Endothelial cell (in vitro differentiated cells): ENCODE data around the gene SLC7A4. TPM values are rescaled to one million over a fixed set of nuclear protein-coding genes. Genes with fewer than 3 reads are reported as not detected.
A peak's percentile ranks its signal among the peaks of the same experiment; 100 is the strongest.
"Not testable (repeated sequence)": the region's sequence is repeated elsewhere in the genome, so short reads cannot be mapped to it uniquely, and the experiment has no call there.

Experiments used
- DNase-seq: peaks from one replicate; pipeline ENCODE4 v3.0.0; 2021; ENCODE audit warnings: low spot score
- H3K27ac Mint-ChIP-seq: one replicate; pipeline ENCODE4 v1.8.0; 2021; ENCODE audit warnings: mixed read lengths, inconsistent platforms; ENCODE audit not compliant: unreplicated experiment
- H3K27me3 Mint-ChIP-seq: one replicate; pipeline ENCODE4 v1.8.0; 2021; ENCODE audit warnings: mild to moderate bottlenecking, moderate library complexity, mixed read lengths, inconsistent platforms; ENCODE audit not compliant: unreplicated experiment
- H3K36me3 Mint-ChIP-seq: one replicate; pipeline ENCODE4 v1.8.0; 2021; ENCODE audit warnings: mild to moderate bottlenecking, low read depth, mixed read lengths, inconsistent platforms; ENCODE audit not compliant: unreplicated experiment
- H3K4me1 Mint-ChIP-seq: one replicate; pipeline ENCODE4 v1.8.0; 2021; ENCODE audit warnings: mild to moderate bottlenecking, mixed read lengths, inconsistent platforms; ENCODE audit not compliant: unreplicated experiment
- H3K4me3 Mint-ChIP-seq: one replicate; pipeline ENCODE4 v1.8.0; 2021; ENCODE audit warnings: mild to moderate bottlenecking, mixed read lengths, inconsistent platforms; ENCODE audit not compliant: unreplicated experiment
- H3K9me3 Mint-ChIP-seq: one replicate; pipeline ENCODE4 v1.8.0; 2021; ENCODE audit warnings: mixed read lengths, inconsistent platforms; ENCODE audit not compliant: unreplicated experiment
- total RNA-seq: library from RNA; stranded (reverse); fragmentation: NEBNext Ultra II Directional; extraction: Animal tissue kit (Norgen Biotek cat#: 25700); gene quantifications from one replicate; pipeline ENCODE4 v1.2.1, GENCODE V29; 2021; ENCODE audit not compliant: unreplicated experiment
- TF ChIP-seq, protein P1 (sequence below): fragments of 200-600 bp; sonication (generic); IDR thresholded peaks from one replicate; pipeline ENCODE4 v1.5.0; 2021; ENCODE audit warnings: antibody characterized with exemption; ENCODE audit not compliant: unreplicated experiment

Gene SLC7A4
- total RNA-seq, 1 donor from 2014 or later: not detected

DNA sequence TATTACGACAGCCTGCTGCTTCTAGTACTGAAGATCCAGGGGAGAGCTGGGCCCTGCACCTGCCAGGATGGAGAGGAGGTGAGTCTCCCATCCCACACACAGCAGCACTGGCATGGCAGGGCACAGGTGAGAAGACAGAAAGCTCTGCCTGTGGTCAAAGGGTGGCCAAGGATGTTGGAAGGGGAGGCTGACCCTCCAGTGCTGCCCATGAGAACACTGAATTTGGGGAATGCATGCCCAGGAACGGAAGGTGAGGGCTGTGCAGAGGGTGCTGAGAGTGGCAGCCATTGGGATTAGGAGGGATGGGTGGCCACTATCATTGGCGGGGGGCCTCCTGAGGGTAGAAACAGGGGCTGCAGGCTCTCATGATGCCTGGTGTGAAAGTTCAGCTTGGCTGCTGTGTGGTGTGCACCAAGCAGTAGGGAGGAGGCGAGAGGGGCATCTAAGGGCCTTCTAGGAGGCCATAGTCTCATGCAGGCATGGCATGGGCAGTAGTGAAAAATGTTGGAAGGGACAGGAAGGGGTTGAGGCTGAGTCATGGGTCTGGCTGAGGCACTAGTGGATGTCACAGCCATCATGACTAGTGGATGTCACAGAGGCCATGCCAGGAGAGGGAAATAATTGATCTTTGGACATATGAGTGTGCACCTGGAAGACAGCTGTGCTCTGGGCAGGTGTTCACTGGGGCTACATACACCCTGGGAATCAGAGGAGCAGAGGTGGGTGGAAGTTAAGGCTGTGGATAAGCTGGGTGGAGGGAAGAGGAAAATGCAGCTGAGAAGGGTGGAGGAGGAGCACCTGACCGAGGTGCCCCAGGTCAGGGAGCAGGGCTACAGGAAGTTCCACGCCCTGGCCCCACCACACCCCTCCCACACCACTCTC is 10.9 kb upstream of the SLC7A4 start:
- Mint-ChIP-seq H3K36me3 (no peaks in the 10 kb centered on the region), H3K4me3 (no peak overlapping the region), H3K27me3 (peaks cover 2% of the 10 kb centered on the region), H3K9me3 (no peaks in the 10 kb centered on the region), H3K27ac (peak overlapping the region; percentile 68), H3K4me1 (no peaks in the 10 kb centered on the region)
- no peak for DNase-seq
- TF ChIP-seq, protein P1, sequence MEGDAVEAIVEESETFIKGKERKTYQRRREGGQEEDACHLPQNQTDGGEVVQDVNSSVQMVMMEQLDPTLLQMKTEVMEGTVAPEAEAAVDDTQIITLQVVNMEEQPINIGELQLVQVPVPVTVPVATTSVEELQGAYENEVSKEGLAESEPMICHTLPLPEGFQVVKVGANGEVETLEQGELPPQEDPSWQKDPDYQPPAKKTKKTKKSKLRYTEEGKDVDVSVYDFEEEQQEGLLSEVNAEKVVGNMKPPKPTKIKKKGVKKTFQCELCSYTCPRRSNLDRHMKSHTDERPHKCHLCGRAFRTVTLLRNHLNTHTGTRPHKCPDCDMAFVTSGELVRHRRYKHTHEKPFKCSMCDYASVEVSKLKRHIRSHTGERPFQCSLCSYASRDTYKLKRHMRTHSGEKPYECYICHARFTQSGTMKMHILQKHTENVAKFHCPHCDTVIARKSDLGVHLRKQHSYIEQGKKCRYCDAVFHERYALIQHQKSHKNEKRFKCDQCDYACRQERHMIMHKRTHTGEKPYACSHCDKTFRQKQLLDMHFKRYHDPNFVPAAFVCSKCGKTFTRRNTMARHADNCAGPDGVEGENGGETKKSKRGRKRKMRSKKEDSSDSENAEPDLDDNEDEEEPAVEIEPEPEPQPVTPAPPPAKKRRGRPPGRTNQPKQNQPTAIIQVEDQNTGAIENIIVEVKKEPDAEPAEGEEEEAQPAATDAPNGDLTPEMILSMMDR: no peak

DNA sequence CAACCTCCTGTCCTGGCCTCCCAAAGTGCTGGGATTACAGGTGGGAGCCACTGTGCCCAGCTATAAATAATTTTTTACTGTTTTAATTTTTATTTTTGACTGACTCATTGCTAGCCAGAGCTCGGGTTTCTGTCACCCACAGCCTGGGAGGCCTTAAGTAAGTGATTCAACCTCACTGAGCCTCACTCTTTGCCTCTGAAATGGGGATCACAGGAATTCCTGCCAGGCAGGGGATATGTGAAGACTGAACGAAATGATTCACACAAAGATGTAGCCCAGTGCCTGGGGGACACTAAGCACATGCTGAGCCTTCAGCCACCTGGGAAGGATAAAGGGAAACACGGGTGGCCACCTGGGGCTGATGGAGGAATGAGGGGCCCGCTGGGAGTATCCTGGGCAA is 9.6 kb upstream of the SLC7A4 start:
- Mint-ChIP-seq H3K9me3 (no peaks in the 10 kb centered on the region), H3K36me3 (no peaks in the 10 kb centered on the region), H3K27ac (no peak overlapping the region), H3K4me3 (no peak overlapping the region), H3K4me1 (no peaks in the 10 kb centered on the region), H3K27me3 (peaks cover 2% of the 10 kb centered on the region)
- DNase-seq: no peak
- TF ChIP-seq, protein P1: no peak

DNA sequence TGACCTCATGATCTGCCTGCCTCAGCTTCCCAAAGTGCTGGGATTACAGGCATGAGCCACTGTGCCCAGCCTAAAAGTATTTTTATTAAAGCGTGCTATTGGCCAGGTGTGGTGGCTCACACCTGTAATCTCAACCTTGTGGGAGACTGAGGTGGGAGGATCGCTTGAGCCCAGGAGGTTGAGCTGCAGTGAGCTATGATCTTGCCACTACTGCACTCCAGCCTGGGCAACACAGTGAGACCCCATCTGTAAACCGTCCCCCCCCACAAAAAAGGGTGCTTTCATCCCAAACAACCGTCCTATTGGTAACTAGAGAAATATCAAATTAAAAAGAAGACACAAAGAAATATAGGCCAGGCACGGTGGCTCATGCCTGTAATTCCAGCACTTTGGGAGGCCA is 6.8 kb upstream of the SLC7A4 start:
- H3K27ac Mint-ChIP-seq, H3K9me3 Mint-ChIP-seq, H3K27me3 Mint-ChIP-seq, H3K4me3 Mint-ChIP-seq, DNase-seq, H3K4me1 Mint-ChIP-seq, H3K36me3 Mint-ChIP-seq: not testable (repeated sequence)

DNA sequence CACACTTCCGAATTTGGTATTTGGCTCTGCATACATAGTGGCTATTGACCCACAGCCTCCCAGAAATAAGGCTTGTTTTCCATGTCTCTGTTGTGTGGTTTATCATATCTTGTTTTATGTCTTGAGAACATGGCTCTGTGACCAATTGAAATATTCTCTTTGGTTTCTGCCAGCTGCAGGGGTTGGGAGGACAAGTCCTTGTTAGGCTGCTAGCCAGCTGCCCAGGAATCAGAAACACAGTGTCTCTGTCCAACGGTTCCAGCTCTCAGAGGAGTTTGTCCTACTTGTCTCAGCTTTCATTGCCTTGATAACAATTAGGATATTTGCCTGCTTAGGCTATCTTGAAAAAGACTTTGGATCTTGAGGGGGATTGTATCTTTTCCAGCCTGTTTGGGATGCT is 6.0 kb upstream of the SLC7A4 start:
- no peaks in the 10 kb centered on the region for H3K4me1 Mint-ChIP-seq
- H3K9me3 Mint-ChIP-seq: no peaks in the 10 kb centered on the region
- no peak overlapping the region for H3K4me3 Mint-ChIP-seq
- H3K27ac Mint-ChIP-seq: no peak overlapping the region
- H3K36me3 Mint-ChIP-seq: no peaks in the 10 kb centered on the region
- no peak for DNase-seq
- TF ChIP-seq, protein P1: no peak
- no peaks in the 10 kb centered on the region for H3K27me3 Mint-ChIP-seq

DNA sequence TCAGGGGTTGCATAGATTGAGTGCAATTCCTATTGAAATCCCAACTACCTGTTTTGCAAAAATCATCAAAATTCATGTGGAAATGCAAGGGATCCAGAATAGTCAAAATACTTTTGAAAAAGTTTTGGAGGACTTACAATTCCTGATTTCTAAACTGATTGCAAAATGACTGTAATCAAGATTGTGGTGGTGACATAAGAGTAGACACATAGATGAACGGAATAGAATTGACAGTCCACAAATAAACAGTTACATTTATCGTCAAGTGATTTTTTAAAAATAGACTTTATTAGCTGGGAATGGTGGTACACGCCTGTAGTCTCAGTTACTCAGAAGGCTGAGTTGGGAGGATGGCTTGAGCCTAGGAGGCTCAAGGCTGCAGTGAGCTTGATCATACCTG is 2.6 kb upstream of the SLC7A4 start:
- Mint-ChIP-seq H3K36me3 (no peaks in the 10 kb centered on the region), H3K27me3 (peaks cover 7% of the 10 kb centered on the region), H3K27ac (no peak overlapping the region), H3K4me3 (no peak overlapping the region), H3K4me1 (no peaks in the 10 kb centered on the region), H3K9me3 (no peaks in the 10 kb centered on the region)
- TF ChIP-seq, protein P1: no peak
- no peak for DNase-seq
